Astrocyte of the cerebellum (primary cell): ENCODE data around the gene CNTNAP3.
"Not testable (repeated sequence)": the region's sequence is repeated elsewhere in the genome, so short reads cannot be mapped to it uniquely, and the experiment has no call there.

ENCODE experiments used
- DNase-seq: peaks from one replicate; pipeline ENCODE4 v3.0.0-alpha.2; 2011; ENCODE audit warnings: low read depth
- H3K4me3 ChIP-seq: 2 replicates; pipeline ENCODE4 v1.5.1; 2011; ENCODE audit warnings: mild to moderate bottlenecking, low read depth, low read length, moderate library complexity
- in situ Hi-C: cut with HindIII; loops from 2 replicates; pipeline ENCODE4 v1.10.0; 2017; ENCODE audit warnings: low sequenced_read_pairs

Gene CNTNAP3

DNA sequence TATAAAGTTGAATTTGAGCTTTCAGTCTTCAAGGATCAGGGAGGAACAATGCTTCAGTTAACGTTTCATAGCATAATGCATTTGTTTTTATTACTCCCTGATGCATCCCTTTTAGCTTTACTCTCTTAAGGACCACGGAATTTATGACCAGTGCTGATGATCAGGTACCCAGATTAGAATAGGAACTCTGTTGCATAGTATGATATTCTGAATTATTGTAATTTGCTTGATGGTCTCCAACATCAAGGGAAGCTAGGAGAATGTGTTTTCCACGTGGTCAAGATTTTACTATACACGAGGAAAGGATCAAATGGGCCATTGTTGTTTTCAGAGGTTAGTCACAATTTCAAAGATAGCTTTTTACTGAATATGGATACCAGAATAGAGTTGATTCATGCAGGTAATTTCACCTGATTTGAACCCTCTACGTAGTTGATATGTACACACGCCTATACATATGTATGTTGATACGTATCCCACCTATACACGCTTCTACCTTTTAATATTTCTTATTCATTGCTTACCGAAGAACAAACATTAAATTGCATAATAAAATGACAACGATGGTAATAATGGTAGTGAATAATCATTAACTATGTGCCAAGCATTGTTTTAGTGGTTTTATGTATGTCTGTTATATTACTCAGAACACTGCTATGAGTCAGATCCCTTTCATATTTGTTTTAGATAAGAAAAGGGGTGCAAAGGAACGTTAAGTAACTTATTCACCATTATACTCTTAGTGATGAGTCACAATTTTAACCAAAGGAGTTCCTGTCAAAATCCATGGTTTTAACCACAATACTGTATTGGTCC, 257.6 kb downstream of the CNTNAP3 start:
- in situ Hi-C loops, H3K4me3 ChIP-seq, DNase-seq: not testable (repeated sequence)

DNA sequence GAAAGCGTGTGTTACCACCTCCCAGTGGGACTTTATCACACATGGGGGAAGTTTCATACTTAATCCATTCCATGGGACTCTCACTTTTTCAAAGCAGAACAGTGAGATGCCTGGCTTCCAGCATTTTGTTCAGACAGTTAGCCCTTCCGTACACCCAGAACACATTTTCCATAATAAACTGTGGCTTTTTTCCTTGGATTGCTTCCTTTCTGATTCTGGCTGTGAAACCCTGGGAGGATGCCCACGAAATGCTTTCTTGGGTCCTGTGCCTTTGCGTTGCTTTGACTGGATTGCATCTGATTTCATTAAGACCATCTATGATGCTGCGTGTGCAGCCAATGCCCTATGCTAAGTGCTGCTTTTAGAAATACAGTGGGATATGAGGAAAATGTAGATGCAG, 259.1 kb downstream of the CNTNAP3 start:
- DNase-seq, in situ Hi-C loops, H3K4me3 ChIP-seq: not testable (repeated sequence)

DNA sequence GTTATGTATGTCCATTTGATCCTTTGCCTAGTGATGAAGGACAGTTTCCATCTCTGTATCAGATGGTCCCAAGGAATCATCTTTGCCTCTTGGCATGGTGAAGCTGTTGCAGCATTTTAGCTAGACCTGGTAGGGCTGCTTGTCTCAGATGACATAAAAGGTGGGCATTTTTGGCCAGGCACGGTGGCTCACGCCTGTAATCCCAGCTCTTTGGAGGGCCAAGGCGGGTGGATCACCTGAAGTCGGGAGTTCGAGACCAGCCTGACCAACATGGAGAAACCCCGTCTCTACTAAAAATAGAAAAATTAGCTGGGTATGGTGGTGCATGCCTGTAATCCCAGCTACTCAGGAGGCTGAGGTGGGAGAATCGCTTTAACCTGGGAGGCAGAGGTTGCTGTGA, 259.8 kb downstream of the CNTNAP3 start:
- H3K4me3 ChIP-seq, DNase-seq, in situ Hi-C loops: not testable (repeated sequence)

DNA sequence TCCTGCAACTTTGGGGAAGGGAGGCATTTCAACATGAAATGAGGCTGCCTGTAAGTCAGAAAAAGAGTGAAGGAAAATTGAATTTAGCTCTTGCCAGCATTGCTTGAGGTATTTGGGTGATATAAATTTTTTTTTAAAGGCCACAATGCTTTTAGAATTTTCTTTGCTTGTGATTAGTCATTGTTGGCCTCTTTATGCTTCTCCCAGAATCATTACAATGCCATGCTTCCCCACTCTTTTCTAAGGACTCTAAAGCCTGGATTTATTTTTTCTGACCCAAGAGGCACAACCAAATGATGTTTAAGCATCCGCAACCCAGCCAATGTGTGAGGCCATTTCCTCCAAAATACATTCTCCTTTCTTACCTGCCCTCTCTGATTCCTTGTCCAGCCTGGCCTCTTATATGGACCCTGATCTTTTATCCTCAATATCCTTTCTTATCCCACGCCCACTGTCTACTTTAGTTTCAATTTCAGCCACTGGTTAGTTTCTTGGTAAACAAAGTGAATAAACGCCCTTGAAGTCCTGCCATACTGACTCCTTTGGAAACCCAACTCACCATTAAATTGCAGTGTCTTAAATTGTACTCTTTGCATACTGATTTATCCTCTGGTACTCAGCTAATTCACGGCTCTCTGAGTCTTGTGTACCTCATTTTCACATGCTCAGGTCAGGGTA, 261.9 kb downstream of the CNTNAP3 start:
- in situ Hi-C loops, H3K4me3 ChIP-seq, DNase-seq: not testable (repeated sequence)
